HCT116 (cell line): Measurements from ENCODE around the gene MED1. TPM values are rescaled to one million over a fixed set of nuclear protein-coding genes. Genes with fewer than 3 reads are reported as not detected.

ENCODE experiments used
- ATAC-seq: fragments of 200-7000 bp; cut with Tn5 transposase; 2 replicates; pipeline ENCODE4 v1.9.1; 2020; ENCODE audit warnings: mild to moderate bottlenecking, moderate library complexity
- BruUV-seq: library from RNA; stranded (reverse); fragments of 400-500 nt; replicated peaks from 2 replicates; lab custom pipeline; 2021; lab: Mats Ljungman, UMichigan
- CTCF ChIA-PET: fragments of 300-600 bp; sonication (Branson Sonifier 250); formaldehyde crosslinking; loops from one replicate; lab custom pipeline; 2021; ENCODE audit warnings: antibody characterized with exemption; lab: Charles Lee
- POLR2A ChIA-PET: fragments of 300-600, 350-600 bp; sonication (Branson Sonifier 250); formaldehyde crosslinking; loops from one replicate; lab custom pipeline; 2021; ENCODE audit warnings: antibody characterized with exemption; lab: Charles Lee
- RAD21 ChIA-PET, 2 experiments: fragments of 300-600 bp; sonication (Branson Sonifier 250); formaldehyde crosslinking; loops; one replicate each; lab custom pipeline; 2023; ENCODE audit warnings: low total read pairs in 2 of 2; ENCODE audit not compliant: uncharacterized antibody in 2 of 2, unreplicated experiment in 2 of 2, low non-redundant PET in 1 of 2; lab: Charles Lee
- DNase-seq: peaks from one replicate; pipeline ENCODE4 v3.0.0-alpha.2; 2010; ENCODE audit warnings: low read depth, low spot score
- H2AFZ ChIP-seq: fragments of 200-600 bp; shearing (Covaris generic), sonication (generic); 2 replicates; pipeline ENCODE4 v1.6.1; 2017; ENCODE audit warnings: low read depth, mixed run types, mixed read lengths, antibody characterized with exemption, low read length; ENCODE audit not compliant: poor library complexity, severe bottlenecking
- H3K27ac ChIP-seq: 2 replicates; pipeline ENCODE4 v1.5.1; 2012; ENCODE audit warnings: low read depth, low read length
- H3K27me3 ChIP-seq: fragments of 200-600 bp; sonication (generic); 2 replicates; pipeline ENCODE4 v1.6.1; 2016; ENCODE audit warnings: mixed run types, low read length, mixed read lengths; ENCODE audit not compliant: insufficient read depth
- H3K36me3 ChIP-seq, 2 experiments: fragments of 200-500 bp in 1 of 2; fragments of 200-600 bp in 1 of 2; sonication (Bioruptor generic) in 1 of 2; sonication (generic) in 1 of 2; 2 replicates each; pipeline versions ENCODE4 v1.5.1 to v1.6.1; 2014 to 2016; ENCODE audit warnings: low read length in 2 of 2, inconsistent platforms in 1 of 2, mixed read lengths in 1 of 2, mixed run types in 1 of 2; ENCODE audit not compliant: insufficient read depth in 2 of 2, control insufficient read depth in 1 of 2
- H3K4me1 ChIP-seq, 2 experiments: fragments of 200-600 bp in 1 of 2; sonication (generic) in 1 of 2; 2 replicates each; pipeline versions ENCODE4 v1.5.1 to v1.6.1; 2012 to 2017; ENCODE audit warnings: low read length in 2 of 2, inconsistent platforms in 1 of 2, mild to moderate bottlenecking in 1 of 2, mixed read lengths in 1 of 2, mixed run types in 1 of 2, moderate library complexity in 1 of 2; ENCODE audit not compliant: insufficient read depth in 2 of 2, control insufficient read depth in 1 of 2
- H3K4me2 ChIP-seq: fragments of 200-600 bp; sonication (generic); 2 replicates; pipeline ENCODE4 v1.6.1; 2017; ENCODE audit warnings: mixed run types, low read length, mixed read lengths
- H3K4me3 ChIP-seq, 2 experiments: fragments of 200-600 bp in 1 of 2; sonication (generic) in 1 of 2; replicated peaks in 1 of 2; 2 replicates each; pipeline ENCODE4 v1.5.1; 2011 to 2016; ENCODE audit warnings: low read length in 2 of 2, control low read depth in 1 of 2, low read depth in 1 of 2, mild to moderate bottlenecking in 1 of 2, mixed read lengths in 1 of 2, mixed run types in 1 of 2
- H3K79me2 ChIP-seq: fragments of 200-600 bp; sonication (generic); 2 replicates; pipeline ENCODE4 v1.6.1; 2017; ENCODE audit warnings: mild to moderate bottlenecking, mixed run types, low read length, moderate library complexity, mixed read lengths; ENCODE audit not compliant: insufficient read depth
- H3K9ac ChIP-seq: fragments of 200-600 bp; sonication (generic); 2 replicates; pipeline ENCODE4 v1.6.1; 2016; ENCODE audit warnings: low read length, mixed read lengths
- H3K9me2 ChIP-seq: fragments of 200-600 bp; sonication (generic), shearing (Covaris generic); 2 replicates; pipeline ENCODE4 v1.6.1; 2017; ENCODE audit warnings: mixed run types, mild to moderate bottlenecking, moderate library complexity; ENCODE audit not compliant: insufficient read depth
- H3K9me3 ChIP-seq, 2 experiments: fragments of 200-500 bp in 1 of 2; fragments of 200-600 bp in 1 of 2; sonication (Bioruptor generic) in 1 of 2; sonication (generic) in 1 of 2; 2 replicates each; pipeline ENCODE4 v1.6.1; 2014 to 2017; ENCODE audit warnings: low read length in 2 of 2, mixed read lengths in 2 of 2, inconsistent platforms in 1 of 2, low read depth in 1 of 2, mild to moderate bottlenecking in 1 of 2, mixed run types in 1 of 2, moderate library complexity in 1 of 2; ENCODE audit not compliant: control insufficient read depth in 1 of 2, insufficient read depth in 1 of 2
- H4K20me1 ChIP-seq: fragments of 200-600 bp; sonication (generic), shearing (Covaris generic); 2 replicates; pipeline ENCODE4 v1.6.1; 2017; ENCODE audit warnings: mixed run types, mild to moderate bottlenecking, moderate library complexity; ENCODE audit not compliant: insufficient read depth
- CEBPB ChIP-seq: IDR thresholded peaks from 2 replicates; pipeline ENCODE4 v1.6.1; 2012; ENCODE audit warnings: low read depth
- EGR1 ChIP-seq: IDR thresholded peaks from 2 replicates; pipeline ENCODE4 v1.6.1; 2012; ENCODE audit warnings: low read depth
- ELF1 ChIP-seq: IDR thresholded peaks from 2 replicates; pipeline ENCODE4 v1.6.1; 2012; ENCODE audit warnings: low read depth, borderline replicate concordance
- EZH2 ChIP-seq: fragments of 200-600 bp; sonication (generic); IDR thresholded peaks from 2 replicates; pipeline ENCODE4 v1.6.1; 2017; ENCODE audit warnings: antibody characterized with exemption, mixed run types
- POLR2A ChIP-seq: IDR thresholded peaks from 2 replicates; pipeline ENCODE4 v1.7.0; 2011; ENCODE audit warnings: borderline replicate concordance; ENCODE audit not compliant: insufficient read depth, insufficient read length; ENCODE audit errors: extremely low read depth
- POLR2AphosphoS5 ChIP-seq: IDR thresholded peaks from 2 replicates; pipeline ENCODE4 v1.6.1; 2011; ENCODE audit warnings: mild to moderate bottlenecking, low read depth, low read length, moderate library complexity
- RAD21 ChIP-seq: IDR thresholded peaks from 2 replicates; pipeline ENCODE4 v1.6.1; 2012; ENCODE audit warnings: low read depth, mild to moderate bottlenecking
- SIN3A ChIP-seq: IDR thresholded peaks from 2 replicates; pipeline ENCODE4 v1.6.1; 2012; ENCODE audit warnings: low read depth
- ZFX ChIP-seq: fragments of 450-650 bp; IDR thresholded peaks from 2 replicates; pipeline ENCODE4 v1.6.1; 2017
- ZNF274 ChIP-seq: fragments of 200-500 bp; sonication (Bioruptor generic); IDR thresholded peaks from 2 replicates; pipeline ENCODE4 v1.6.1; 2014; ENCODE audit warnings: mild to moderate bottlenecking, low read depth, low read length, inconsistent platforms
- intact Hi-C: fragments of 100-400 bp; cut with micrococcal nuclease; formaldehyde crosslinking; loops from 2 replicates; pipeline ENCODE4 v1.10.0; 2022
- total RNA-seq: library from RNA; stranded (reverse); gene quantifications from one replicate; pipeline ENCODE4 v1.2.1, GENCODE V29; 2021; ENCODE audit not compliant: unreplicated experiment
- TF ChIP-seq, protein P1 (sequence below): IDR thresholded peaks from 2 replicates; pipeline ENCODE4 v1.6.1; 2012
- TF ChIP-seq, protein P2 (sequence below): IDR thresholded peaks from 2 replicates; pipeline ENCODE4 v1.6.1; 2011; ENCODE audit warnings: mild to moderate bottlenecking, low read length, moderate library complexity; ENCODE audit not compliant: insufficient replicate concordance; ENCODE audit errors: extremely low read depth
- TF ChIP-seq, protein P3 (sequence below): IDR thresholded peaks from 2 replicates; pipeline ENCODE4 v1.6.1; 2012
- TF ChIP-seq, protein P4 (sequence below), 3 experiments: fragments of 200-600 bp in 1 of 3; sonication (generic) in 1 of 3; IDR thresholded peaks in 2 of 3; conservative IDR thresholded peaks in 1 of 3; 2 replicates each; pipeline ENCODE4 v1.5.1; 2012 to 2017; ENCODE audit warnings: low read depth in 2 of 3, low read length in 2 of 3, antibody characterized with exemption in 1 of 3, borderline replicate concordance in 1 of 3, control low read depth in 1 of 3, mild to moderate bottlenecking in 1 of 3, mixed read lengths in 1 of 3, mixed run types in 1 of 3, moderate library complexity in 1 of 3; ENCODE audit not compliant: insufficient read depth in 1 of 3

Gene MED1
- total RNA-seq, 1 experiment from 2014 or later = 55.7 TPM

DNA sequence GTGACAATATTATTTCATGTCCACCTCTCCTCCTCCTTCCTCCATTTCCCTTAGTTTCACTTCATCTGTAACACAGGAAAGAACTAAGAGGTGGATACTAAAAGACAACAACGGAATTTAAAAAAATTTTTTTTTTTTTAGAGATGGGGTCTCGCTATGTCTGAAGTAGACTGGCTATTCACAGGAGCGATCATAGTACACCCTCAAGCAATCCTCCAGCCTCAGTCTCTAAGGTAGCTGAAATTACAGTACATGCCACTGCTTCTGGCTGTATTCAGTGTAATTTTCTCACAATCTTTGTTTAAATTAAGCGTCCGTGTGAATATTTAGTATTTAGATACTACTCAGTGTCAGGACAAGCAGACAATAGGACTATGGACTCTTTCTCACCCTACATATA lies 85.2 kb downstream of the MED1 start:
- H3K79me2 ChIP-seq = no peaks in the 10 kb centered on the region
- TF ChIP-seq ZFX (no peak), EZH2 (no peak), ELF1 (no peak), ZNF274 (no peak), POLR2A (no peak), SIN3A (no peak), POLR2AphosphoS5 (no peak), RAD21 (no peak), EGR1 (no peak), CEBPB (no peak)
- TF ChIP-seq, protein P1, sequence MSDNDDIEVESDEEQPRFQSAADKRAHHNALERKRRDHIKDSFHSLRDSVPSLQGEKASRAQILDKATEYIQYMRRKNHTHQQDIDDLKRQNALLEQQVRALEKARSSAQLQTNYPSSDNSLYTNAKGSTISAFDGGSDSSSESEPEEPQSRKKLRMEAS = no peak
- TF ChIP-seq, protein P2, sequence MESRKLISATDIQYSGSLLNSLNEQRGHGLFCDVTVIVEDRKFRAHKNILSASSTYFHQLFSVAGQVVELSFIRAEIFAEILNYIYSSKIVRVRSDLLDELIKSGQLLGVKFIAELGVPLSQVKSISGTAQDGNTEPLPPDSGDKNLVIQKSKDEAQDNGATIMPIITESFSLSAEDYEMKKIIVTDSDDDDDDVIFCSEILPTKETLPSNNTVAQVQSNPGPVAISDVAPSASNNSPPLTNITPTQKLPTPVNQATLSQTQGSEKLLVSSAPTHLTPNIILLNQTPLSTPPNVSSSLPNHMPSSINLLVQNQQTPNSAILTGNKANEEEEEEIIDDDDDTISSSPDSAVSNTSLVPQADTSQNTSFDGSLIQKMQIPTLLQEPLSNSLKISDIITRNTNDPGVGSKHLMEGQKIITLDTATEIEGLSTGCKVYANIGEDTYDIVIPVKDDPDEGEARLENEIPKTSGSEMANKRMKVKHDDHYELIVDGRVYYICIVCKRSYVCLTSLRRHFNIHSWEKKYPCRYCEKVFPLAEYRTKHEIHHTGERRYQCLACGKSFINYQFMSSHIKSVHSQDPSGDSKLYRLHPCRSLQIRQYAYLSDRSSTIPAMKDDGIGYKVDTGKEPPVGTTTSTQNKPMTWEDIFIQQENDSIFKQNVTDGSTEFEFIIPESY = no peak
- TF ChIP-seq, protein P3, sequence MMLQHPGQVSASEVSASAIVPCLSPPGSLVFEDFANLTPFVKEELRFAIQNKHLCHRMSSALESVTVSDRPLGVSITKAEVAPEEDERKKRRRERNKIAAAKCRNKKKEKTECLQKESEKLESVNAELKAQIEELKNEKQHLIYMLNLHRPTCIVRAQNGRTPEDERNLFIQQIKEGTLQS = no peak
- TF ChIP-seq, protein P4, sequence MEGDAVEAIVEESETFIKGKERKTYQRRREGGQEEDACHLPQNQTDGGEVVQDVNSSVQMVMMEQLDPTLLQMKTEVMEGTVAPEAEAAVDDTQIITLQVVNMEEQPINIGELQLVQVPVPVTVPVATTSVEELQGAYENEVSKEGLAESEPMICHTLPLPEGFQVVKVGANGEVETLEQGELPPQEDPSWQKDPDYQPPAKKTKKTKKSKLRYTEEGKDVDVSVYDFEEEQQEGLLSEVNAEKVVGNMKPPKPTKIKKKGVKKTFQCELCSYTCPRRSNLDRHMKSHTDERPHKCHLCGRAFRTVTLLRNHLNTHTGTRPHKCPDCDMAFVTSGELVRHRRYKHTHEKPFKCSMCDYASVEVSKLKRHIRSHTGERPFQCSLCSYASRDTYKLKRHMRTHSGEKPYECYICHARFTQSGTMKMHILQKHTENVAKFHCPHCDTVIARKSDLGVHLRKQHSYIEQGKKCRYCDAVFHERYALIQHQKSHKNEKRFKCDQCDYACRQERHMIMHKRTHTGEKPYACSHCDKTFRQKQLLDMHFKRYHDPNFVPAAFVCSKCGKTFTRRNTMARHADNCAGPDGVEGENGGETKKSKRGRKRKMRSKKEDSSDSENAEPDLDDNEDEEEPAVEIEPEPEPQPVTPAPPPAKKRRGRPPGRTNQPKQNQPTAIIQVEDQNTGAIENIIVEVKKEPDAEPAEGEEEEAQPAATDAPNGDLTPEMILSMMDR (IDR thresholded peaks at IDR 0.05 in 2 of 3, conservative IDR thresholded peaks at IDR 0.05 in 1 of 3; ENCODE audit: borderline replicate concordance in 1 of 3, insufficient read depth in 1 of 3, low read depth in 2 of 3, low read length in 2 of 3) = no peak
- TF ChIP-seq, all 23 proteins: peak for 0
- Histone ChIP-seq H3K9me3 (no peaks in the 10 kb centered on the region), H3K4me3 (no peak overlapping the region), H3K9me2 (no peaks in the 10 kb centered on the region), H3K4me2 (no peak overlapping the region), H3K4me1 (no peaks in the 10 kb centered on the region), H2AFZ (no peak overlapping the region), H4K20me1 (no peaks in the 10 kb centered on the region), H3K36me3 (no peaks in the 10 kb centered on the region), H3K27me3 (no peaks in the 10 kb centered on the region), H3K27ac (no peak overlapping the region), H3K9ac (no peak overlapping the region)
- no peak for ATAC-seq
- ChIA-PET RAD21 (no interaction called here), POLR2A (no interaction called here), CTCF (no interaction called here)
- BruUV-seq = no TSS peak
- intact Hi-C loops = no loop called here
- no peak for DNase-seq
